ENCODE results near the gene RASGRF2.

Gene RASGRF2

GRCh38 chr5:81181576-81182316 is 221.6 kb downstream of the RASGRF2 start:
- DNase-seq: no peak

GRCh38 chr5:81182396-81183390 is 222.5 kb downstream of the RASGRF2 start:
- no peak for DNase-seq

DNA sequence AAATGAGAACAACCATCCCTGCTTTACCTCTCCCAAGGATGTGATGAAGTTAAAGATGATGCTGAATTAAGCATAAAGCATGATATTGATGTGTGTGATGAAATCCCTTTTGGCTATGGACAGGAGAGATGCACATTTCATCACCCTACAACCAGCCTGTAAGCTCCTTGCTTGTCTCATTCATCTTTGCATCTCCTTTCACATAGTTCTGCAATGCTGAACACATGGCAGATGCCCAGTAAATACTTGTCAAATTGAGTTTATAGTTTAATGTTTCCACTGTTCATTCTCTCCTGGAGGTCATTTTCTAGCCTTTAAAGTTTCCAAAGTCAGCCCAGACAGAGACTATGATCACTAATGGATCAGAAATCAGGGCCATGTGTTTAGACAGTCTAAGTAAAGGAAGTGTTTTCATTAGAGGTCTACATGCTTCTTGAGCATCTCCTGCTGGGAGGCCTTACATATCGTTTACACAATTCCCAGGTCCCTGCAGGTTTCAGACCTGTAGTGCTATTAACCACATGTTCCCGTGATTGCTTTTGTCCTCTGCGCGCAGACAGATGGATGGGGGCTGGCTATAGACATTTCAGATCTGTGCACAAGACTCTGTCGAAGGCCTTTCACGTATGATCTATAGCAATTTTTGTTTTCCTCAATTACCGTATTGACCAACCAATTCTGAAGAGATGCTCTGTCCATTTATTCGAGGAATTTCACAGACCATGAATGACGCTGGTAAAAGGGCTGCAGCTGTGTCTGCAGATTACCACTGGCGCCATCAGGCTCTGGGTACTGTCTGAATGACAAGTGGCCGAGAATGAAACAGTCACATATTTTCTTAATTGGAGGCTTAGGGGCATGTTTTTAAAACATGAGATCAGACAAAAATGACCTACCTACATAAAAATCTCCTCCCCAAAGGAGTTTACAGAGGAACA is 223.9 kb downstream of the RASGRF2 start:
- no peak for DNase-seq

- DNase-seq: no peak
These were observed 224.6 kb downstream of the RASGRF2 start for GRCh38 chr5:81184749-81185110.

DNA sequence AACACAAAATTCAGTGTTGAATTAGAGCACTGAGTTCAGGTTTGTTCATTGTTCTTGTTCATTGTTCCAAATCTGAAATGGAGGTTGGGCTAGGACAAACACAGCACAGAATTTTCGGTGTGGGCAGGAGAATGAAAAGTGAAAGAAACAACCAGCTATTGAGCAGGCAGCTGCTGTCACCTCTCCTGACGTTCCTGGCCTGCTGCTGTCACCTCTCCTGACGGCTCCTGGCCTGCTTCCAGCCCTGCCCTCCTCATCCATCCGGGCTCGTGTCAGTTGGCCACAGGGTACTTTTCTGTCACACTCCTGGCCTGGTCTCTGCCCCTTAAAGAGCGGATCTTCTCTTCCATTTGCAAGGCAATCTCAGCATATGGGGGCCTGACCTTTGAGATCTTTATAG is 227.7 kb downstream of the RASGRF2 start:
- no peak for DNase-seq

- DNase-seq: no peak
These were observed 228.8 kb downstream of the RASGRF2 start for GRCh38 chr5:81188962-81189361.

GRCh38 chr5:81189875-81190498 is 229.8 kb downstream of the RASGRF2 start:
- no peak for DNase-seq

DNA sequence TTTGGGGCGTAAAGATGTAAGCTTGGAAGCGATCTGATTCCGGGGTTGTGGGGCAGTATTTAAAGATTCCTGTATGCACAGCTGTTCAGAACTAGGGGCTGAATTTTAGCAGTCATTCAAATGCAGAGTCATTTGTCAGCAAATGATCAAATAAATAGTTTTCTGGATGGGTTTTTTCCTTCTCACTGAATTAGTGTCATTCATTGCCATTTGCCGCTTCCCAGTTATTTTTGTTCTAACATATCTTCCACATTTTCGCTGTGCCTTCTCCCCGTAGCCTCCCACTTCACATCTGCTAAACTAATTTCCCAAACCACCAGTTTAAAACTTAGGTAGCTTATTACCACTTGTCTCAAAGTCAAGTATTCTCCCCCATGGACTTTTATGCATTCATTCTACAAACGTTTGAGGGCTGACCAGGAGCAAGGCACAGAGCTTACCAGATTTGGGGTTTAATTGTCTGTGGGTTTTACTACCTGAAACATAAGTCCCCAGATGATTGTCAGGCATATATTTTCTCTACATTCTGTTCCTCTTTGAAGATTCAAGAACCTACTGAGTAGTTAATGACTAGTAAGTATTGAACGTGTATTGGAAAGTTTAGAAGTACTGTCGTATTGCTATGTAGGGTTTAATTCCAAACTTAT is 231.7 kb downstream of the RASGRF2 start:
- DNase-seq: no peak

DNA sequence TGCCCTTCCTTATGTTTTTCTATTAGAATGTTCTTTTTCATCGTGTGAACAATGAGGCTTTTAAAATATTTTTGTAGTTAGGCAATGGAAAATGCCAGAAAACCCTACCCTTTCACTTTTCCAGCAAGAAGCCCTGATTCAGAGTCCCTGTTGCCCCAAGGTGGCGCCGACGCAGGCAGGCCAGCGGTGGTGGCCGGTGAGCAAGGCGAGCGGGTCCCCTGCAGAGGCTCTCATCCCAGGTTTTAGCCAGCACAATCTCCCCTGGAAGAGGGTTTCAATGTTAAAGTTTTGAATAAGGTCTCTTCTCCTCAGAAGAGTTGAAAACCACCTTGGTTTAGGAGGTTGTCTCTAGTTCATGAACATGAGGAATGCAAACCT is 232.2 kb downstream of the RASGRF2 start:
- DNase-seq: no peak

GRCh38 chr5:81194633-81195334 is 234.6 kb downstream of the RASGRF2 start:
- DNase-seq: no peak

DNA sequence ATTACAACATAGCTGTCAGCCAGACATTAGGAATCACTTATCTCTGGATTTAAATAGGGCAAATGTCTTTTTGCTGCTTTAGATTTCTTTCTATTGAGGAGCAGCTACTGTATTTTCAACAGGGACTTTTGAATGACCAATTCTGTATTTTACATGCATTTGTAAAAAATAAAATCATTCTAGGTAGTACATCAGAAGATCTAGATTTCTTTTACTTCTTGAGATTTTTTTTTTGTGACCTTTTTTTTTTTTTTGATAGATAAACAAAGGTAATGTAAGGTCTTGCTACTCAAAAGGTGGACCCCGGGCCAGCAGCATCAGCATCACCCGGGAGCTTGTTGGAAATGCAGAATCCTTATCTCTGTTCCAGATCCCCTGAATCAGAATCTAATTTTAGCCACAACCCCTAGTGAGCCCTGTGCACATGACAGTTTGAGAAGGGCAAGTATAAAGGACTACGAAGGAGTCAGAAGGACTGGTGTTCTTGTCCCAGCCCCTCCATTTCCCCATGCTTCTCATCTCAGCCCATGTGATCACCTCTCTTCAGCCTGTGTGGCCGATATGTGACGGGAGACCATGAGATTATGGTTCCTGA is 235.3 kb downstream of the RASGRF2 start:
- DNase-seq: no peak

GRCh38 chr5:81202655-81203054 is 242.5 kb downstream of the RASGRF2 start:
- no peak for DNase-seq

GRCh38 chr5:81203729-81204128 is 243.6 kb downstream of the RASGRF2 start:
- no peak for DNase-seq

DNA sequence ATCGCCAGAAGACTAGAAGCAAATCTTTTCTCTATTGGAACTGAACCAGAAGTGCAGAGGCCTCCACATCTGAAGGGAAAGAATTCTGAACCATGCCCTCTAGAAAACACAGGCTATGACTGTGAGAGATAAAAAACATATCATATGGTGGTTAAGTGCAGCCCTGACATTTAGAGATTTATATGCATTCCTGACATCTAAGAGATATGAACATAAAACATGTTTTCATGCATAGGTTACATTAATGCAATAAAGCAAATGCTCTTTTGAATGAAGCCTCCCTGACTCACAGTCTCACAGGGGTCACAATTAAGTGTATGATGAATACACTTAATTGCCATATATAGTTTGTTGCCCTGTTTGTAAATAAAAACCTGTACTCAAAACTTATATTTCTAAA is 244.0 kb downstream of the RASGRF2 start:
- no peak for DNase-seq

- no peak for DNase-seq
These were observed 244.9 kb downstream of the RASGRF2 start for GRCh38 chr5:81205058-81205457.

GRCh38 chr5:81207009-81207408 is 246.8 kb downstream of the RASGRF2 start:
- no peak for DNase-seq

DNA sequence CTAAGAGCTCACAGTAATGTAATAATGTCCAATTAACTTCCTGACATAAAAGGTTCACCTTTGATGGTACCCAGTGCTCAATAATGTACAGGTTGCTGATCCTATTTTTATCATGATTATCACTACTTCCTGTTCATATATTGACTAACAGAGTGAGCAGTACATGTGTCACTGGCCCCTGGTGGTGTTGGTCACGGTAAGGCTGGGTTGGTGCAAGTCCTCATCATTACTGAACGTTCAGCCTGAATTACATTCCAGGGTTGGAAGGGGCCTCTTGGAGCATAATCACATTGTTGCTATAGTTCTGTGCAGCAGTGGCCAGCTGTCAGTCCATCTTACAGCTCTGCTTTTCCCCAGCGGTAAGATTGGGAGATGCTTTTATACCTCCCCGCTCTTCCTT is 248.7 kb downstream of the RASGRF2 start:
- DNase-seq: no peak

GRCh38 chr5:81209386-81209785 is 249.2 kb downstream of the RASGRF2 start:
- no peak for DNase-seq

GRCh38 chr5:81209869-81210493 is 249.8 kb downstream of the RASGRF2 start:
- no peak for DNase-seq

GRCh38 chr5:81212211-81212751 is 252.1 kb downstream of the RASGRF2 start:
- DNase-seq: no peak
